Measurements from ENCODE around the gene ETS1.

DNA sequence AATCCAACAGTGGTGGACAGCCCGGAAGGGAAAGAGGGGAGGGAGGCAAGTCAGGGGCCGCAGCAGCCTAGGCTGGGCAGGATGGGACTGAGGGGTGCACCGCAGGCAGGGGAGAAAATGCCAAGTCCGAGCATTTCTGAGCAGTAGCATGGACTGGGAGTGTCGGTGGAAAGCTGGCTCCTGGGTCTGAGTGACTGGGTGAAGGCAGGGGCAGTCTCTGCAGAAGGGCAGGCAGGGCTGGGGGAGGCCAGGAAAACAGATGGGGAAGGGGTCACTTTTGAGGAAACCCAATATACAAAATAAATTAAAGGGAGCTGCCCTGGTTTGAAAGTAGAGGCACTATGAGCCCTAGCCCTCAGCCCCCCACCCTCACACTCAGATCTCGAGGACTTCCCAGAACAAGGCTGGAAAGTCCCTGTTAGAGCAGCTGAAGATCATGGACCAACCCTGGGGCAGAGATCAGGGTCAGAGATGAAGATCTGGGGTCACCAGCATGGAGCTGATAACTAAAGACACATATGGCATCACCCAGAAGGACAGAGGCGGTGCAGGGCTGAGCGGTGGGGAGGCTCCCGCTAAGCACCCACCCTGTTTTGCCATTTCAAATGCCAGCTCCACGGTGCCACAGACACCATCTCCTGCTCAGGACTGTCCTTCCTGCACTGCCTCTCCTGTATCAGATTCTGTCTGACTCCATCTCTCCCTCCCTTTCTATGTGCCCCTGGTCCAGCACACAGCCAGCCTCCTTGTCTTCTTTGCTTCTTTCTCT is 32.4 kb upstream of the ETS1 start:
- no peak for TF ChIP-seq FOXA1 (IDR thresholded peaks at IDR 0.05)
- no peak for TF ChIP-seq SUZ12 (IDR thresholded peaks at IDR 0.05)
- TF ChIP-seq ELF4 (IDR thresholded peaks at IDR 0.05): no peak
- no peak for TF ChIP-seq SP1 (IDR thresholded peaks at IDR 0.05)
- no peak for TF ChIP-seq BHLHE40 (IDR thresholded peaks at IDR 0.05; ENCODE audit: borderline replicate concordance)
- TF ChIP-seq TARDBP (IDR thresholded peaks at IDR 0.05): no peak
- no peak for TF ChIP-seq LEF1 (IDR thresholded peaks at IDR 0.05; ENCODE audit: borderline replicate concordance)
- TF ChIP-seq HDGF (IDR thresholded peaks at IDR 0.05; ENCODE audit: borderline replicate concordance): no peak
- TF ChIP-seq ARNT (IDR thresholded peaks at IDR 0.05): no peak
- TF ChIP-seq, protein P1, sequence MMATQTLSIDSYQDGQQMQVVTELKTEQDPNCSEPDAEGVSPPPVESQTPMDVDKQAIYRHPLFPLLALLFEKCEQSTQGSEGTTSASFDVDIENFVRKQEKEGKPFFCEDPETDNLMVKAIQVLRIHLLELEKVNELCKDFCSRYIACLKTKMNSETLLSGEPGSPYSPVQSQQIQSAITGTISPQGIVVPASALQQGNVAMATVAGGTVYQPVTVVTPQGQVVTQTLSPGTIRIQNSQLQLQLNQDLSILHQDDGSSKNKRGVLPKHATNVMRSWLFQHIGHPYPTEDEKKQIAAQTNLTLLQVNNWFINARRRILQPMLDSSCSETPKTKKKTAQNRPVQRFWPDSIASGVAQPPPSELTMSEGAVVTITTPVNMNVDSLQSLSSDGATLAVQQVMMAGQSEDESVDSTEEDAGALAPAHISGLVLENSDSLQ (IDR thresholded peaks at IDR 0.05): no peak

Data from HEK293T (cell line).